OCI-LY7 (cell line): Measurements from ENCODE around the gene CLK2.
"Not testable (repeated sequence)": the region's sequence is repeated elsewhere in the genome, so short reads cannot be mapped to it uniquely, and the experiment has no call there.

Experiments used
- CTCF ChIP-seq: fragments of 200-600 bp; sonication (generic); conservative IDR thresholded peaks from 2 replicates; pipeline ENCODE4 v1.5.1; 2014; ENCODE audit warnings: mild to moderate bottlenecking, antibody characterized with exemption, low read length, moderate library complexity, mixed read lengths
- EZH2phosphoT487 ChIP-seq: fragments of 200-600 bp; sonication (generic); IDR thresholded peaks from 2 replicates; pipeline ENCODE4 v1.6.1; 2018; ENCODE audit warnings: low read depth, borderline replicate concordance, mild to moderate bottlenecking, mixed run types, antibody characterized with exemption, low read length, moderate library complexity, mixed read lengths

- not testable (repeated sequence) for TF ChIP-seq CTCF, EZH2phosphoT487
These were observed 37.9 kb downstream of the CLK2 start for GRCh38 chr1:155235375-155235774.
